Mesothelial cell of epicardium (in vitro differentiated cells): ENCODE data around the gene MIEN1. TPM values are rescaled to one million over a fixed set of nuclear protein-coding genes. Genes with fewer than 3 reads are reported as not detected.
A peak's percentile ranks its signal among the peaks of the same experiment; 100 is the strongest.
"Not testable (repeated sequence)": the region's sequence is repeated elsewhere in the genome, so short reads cannot be mapped to it uniquely, and the experiment has no call there.

Experiments used
- DNase-seq, 2 experiments: peaks; one replicate each; pipeline ENCODE4 v3.0.0; 2021; ENCODE audit warnings: low spot score in 2 of 2; ENCODE audit not compliant: unreplicated experiment in 2 of 2
- H3K27ac Mint-ChIP-seq: 2 replicates; pipeline ENCODE4 v1.8.0; 2021; ENCODE audit warnings: mixed read lengths
- H3K27me3 Mint-ChIP-seq: 2 replicates; pipeline ENCODE4 v1.8.0; 2021; ENCODE audit warnings: low read depth, mixed read lengths
- H3K36me3 Mint-ChIP-seq: 2 replicates; pipeline ENCODE4 v1.8.0; 2021; ENCODE audit warnings: mixed read lengths
- H3K4me1 Mint-ChIP-seq: 2 replicates; pipeline ENCODE4 v1.8.0; 2021; ENCODE audit warnings: mixed read lengths
- H3K4me3 Mint-ChIP-seq: 2 replicates; pipeline ENCODE4 v1.8.0; 2021; ENCODE audit warnings: mild to moderate bottlenecking, moderate library complexity, mixed read lengths
- H3K9me3 Mint-ChIP-seq: 2 replicates; pipeline ENCODE4 v1.8.0; 2021; ENCODE audit warnings: mixed read lengths
- total RNA-seq: library from RNA; stranded (reverse); gene quantifications from 3 replicates; pipeline ENCODE4 v1.2.1, GENCODE V29; 2021
- TF ChIP-seq, protein P1 (sequence below): fragments of 200-600 bp; sonication (generic); IDR thresholded peaks from one replicate; pipeline ENCODE4 v1.5.0; 2021; ENCODE audit warnings: antibody characterized with exemption; ENCODE audit not compliant: unreplicated experiment

The MIEN1 gene
- total RNA-seq, 1 donor from 2014 or later = 35.3 TPM

GRCh38 chr17:39765175-39765574 lies 34.8 kb upstream of the MIEN1 start:
- no peak for DNase-seq
- TF ChIP-seq, protein P1, sequence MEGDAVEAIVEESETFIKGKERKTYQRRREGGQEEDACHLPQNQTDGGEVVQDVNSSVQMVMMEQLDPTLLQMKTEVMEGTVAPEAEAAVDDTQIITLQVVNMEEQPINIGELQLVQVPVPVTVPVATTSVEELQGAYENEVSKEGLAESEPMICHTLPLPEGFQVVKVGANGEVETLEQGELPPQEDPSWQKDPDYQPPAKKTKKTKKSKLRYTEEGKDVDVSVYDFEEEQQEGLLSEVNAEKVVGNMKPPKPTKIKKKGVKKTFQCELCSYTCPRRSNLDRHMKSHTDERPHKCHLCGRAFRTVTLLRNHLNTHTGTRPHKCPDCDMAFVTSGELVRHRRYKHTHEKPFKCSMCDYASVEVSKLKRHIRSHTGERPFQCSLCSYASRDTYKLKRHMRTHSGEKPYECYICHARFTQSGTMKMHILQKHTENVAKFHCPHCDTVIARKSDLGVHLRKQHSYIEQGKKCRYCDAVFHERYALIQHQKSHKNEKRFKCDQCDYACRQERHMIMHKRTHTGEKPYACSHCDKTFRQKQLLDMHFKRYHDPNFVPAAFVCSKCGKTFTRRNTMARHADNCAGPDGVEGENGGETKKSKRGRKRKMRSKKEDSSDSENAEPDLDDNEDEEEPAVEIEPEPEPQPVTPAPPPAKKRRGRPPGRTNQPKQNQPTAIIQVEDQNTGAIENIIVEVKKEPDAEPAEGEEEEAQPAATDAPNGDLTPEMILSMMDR = no peak
- Mint-ChIP-seq H3K27me3 (no peaks in the 10 kb centered on the region), H3K27ac (no peak overlapping the region), H3K4me1 (peaks cover 25% of the 10 kb centered on the region), H3K9me3 (no peaks in the 10 kb centered on the region), H3K36me3 (no peaks in the 10 kb centered on the region), H3K4me3 (no peak overlapping the region)

GRCh38 chr17:39764171-39764570 lies 33.8 kb upstream of the MIEN1 start:
- not testable (repeated sequence) for H3K4me3 Mint-ChIP-seq

DNA sequence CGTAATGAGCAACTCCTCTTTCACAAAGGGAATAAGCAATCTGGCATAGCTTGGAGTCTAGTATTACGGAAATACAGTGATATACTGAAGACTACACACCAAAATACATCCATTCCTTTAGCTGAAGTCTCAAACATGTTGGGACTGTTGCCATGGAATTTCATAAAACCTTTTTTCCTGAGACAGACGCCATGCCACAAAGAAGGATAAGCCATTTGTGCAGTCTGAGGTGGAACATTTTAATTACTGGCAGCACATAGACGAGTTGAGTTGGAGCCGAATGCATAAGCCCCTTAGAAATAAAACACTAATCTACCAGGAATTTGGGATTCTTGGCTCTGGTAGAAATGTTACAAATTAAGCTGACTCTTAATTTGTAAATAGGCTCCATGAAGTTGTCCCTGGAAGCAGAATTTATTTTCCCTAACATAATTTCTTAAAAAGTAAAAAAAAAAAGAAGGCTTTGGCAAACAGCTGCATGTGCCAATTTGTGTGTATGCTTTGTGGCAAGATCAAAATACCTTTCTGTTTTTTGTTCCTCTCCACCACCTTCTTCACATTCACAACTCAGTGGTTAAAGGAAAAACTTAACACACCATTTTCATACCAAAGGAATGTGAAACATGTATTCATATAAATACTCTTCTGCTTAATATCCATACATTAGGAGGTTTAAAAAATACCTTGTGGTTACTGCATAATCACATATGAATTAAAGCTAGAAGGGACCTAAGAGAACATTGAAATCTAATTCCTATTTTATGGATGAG lies 32.9 kb upstream of the MIEN1 start:
- Mint-ChIP-seq H3K9me3 (no peaks in the 10 kb centered on the region), H3K4me3 (no peak overlapping the region), H3K4me1 (peaks cover 15% of the 10 kb centered on the region), H3K27ac (peak overlapping the region; percentile 30), H3K36me3 (no peaks in the 10 kb centered on the region), H3K27me3 (peaks cover 5% of the 10 kb centered on the region)
- TF ChIP-seq, protein P1 = no peak
- no peak for DNase-seq

More at GRCh38 chr17:39764171-39764570, 33.8 kb upstream of the MIEN1 start:
- DNase-seq, H3K27me3 Mint-ChIP-seq, H3K9me3 Mint-ChIP-seq, H3K36me3 Mint-ChIP-seq, H3K27ac Mint-ChIP-seq: not testable (repeated sequence)
- peaks cover 19% of the 10 kb centered on the region for H3K4me1 Mint-ChIP-seq

GRCh38 chr17:39761861-39762496 lies 31.6 kb upstream of the MIEN1 start:
- DNase-seq = no peak
- Mint-ChIP-seq H3K4me3 (no peak overlapping the region), H3K27me3 (peaks cover 9% of the 10 kb centered on the region), H3K9me3 (no peaks in the 10 kb centered on the region), H3K36me3 (no peaks in the 10 kb centered on the region), H3K27ac (no peak overlapping the region), H3K4me1 (peaks cover 9% of the 10 kb centered on the region)
- TF ChIP-seq, protein P1 = no peak

DNA sequence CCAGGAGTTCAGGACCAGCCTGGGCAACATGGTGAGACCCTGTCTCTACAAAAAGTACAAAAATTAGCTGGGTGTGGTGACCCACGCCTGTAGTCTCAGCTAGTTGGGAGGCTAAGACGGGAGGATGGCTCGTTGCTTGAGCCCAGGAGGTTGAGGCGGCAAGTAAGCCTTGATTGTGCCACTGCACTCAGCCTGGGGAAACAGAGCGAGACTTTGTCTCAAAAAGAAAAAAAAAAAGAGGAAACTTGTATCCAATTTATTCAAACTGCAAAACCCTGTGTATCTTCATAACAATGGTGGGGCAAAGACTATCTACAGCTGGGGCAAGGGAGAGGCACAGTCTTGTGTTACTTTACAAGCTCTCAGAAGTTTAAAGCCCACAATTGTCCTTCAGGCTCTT lies 28.9 kb upstream of the MIEN1 start:
- no peak overlapping the region for H3K4me3 Mint-ChIP-seq

More for the DNA sequence above, 28.9 kb upstream of the MIEN1 start:
- H3K9me3 Mint-ChIP-seq = no peaks in the 10 kb centered on the region
- peaks cover 23% of the 10 kb centered on the region for H3K4me1 Mint-ChIP-seq
- H3K27ac Mint-ChIP-seq = no peak overlapping the region
- H3K27me3 Mint-ChIP-seq = peaks cover 9% of the 10 kb centered on the region
- TF ChIP-seq, protein P1 = no peak
- no peaks in the 10 kb centered on the region for H3K36me3 Mint-ChIP-seq
- DNase-seq = no peak
